ENCODE measurements around the gene STEAP3.

STEAP3 gene

GRCh38 chr2:119291588-119292167 is 68.0 kb downstream of the STEAP3 start:
- H3K4me2 ChIP-seq (ENCODE audit: low read length), result peak overlapping the region; percentile 36
- H3K27ac ChIP-seq, result peak overlapping the region; percentile 94
- H2AFZ ChIP-seq, result peak overlapping the region; percentile 74
- peak overlapping the region; percentile 23 for H3K4me3 ChIP-seq (ENCODE audit: low read depth, low read length)
- no peaks in the 10 kb centered on the region for H3K79me2 ChIP-seq
- peaks cover 47% of the 10 kb centered on the region for H3K4me1 ChIP-seq
- no peaks in the 10 kb centered on the region for H3K9me3 ChIP-seq (ENCODE audit: control insufficient read depth, low read length)
- no peaks in the 10 kb centered on the region for H3K36me3 ChIP-seq (ENCODE audit: control insufficient read depth, insufficient read depth, low read length)
- TF ChIP-seq CTCF (IDR thresholded peaks at IDR 0.05), result no peak
- no peak overlapping the region for H3K9ac ChIP-seq
- H3K27me3 ChIP-seq (ENCODE audit: control insufficient read depth, insufficient read depth, low read length), result no peaks in the 10 kb centered on the region

- no peaks in the 10 kb centered on the region for H3K79me2 ChIP-seq
- H2AFZ ChIP-seq, result peak overlapping the region; percentile 74
- peak; percentile 70 for TF ChIP-seq CTCF (IDR thresholded peaks at IDR 0.05)
- no peak overlapping the region for H3K9ac ChIP-seq
- H3K27ac ChIP-seq, result peak overlapping the region; percentile 94
- H3K4me3 ChIP-seq (ENCODE audit: low read depth, low read length), result peak overlapping the region; percentile 23
- peak overlapping the region; percentile 36 for H3K4me2 ChIP-seq (ENCODE audit: low read length)
- H3K36me3 ChIP-seq (ENCODE audit: control insufficient read depth, insufficient read depth, low read length), result no peaks in the 10 kb centered on the region
- H3K4me1 ChIP-seq, result peaks cover 48% of the 10 kb centered on the region
- H3K27me3 ChIP-seq (ENCODE audit: control insufficient read depth, insufficient read depth, low read length), result no peaks in the 10 kb centered on the region
- no peaks in the 10 kb centered on the region for H3K9me3 ChIP-seq (ENCODE audit: control insufficient read depth, low read length)
Observed at GRCh38 chr2:119292226-119292625, 68.6 kb downstream of the STEAP3 start.

DNA sequence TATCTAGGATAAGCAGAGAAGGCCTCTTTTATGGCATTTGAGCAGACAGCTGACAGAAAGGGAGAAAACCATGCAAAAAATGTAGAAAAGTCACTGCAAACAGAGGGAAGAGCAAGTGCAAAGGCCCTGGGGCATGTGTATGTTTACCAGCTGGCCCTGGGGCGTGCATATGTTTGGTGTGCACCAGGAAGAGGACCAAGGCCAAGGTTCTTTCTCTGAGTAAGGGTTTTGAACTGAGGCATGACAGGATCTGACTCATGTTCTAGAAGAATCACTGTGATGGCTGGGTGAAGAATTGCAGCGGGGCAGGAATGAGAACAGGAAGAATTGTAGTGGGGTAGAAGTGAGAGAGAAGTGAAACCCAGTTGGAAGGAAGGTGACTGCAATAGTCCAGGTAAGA is 69.6 kb downstream of the STEAP3 start:
- no peaks in the 10 kb centered on the region for H3K27me3 ChIP-seq (ENCODE audit: control insufficient read depth, insufficient read depth, low read length)
- H3K36me3 ChIP-seq (ENCODE audit: control insufficient read depth, insufficient read depth, low read length), result no peaks in the 10 kb centered on the region
- H2AFZ ChIP-seq, result no peak overlapping the region
- peak overlapping the region; percentile 94 for H3K27ac ChIP-seq
- peak overlapping the region; percentile 54 for H3K4me2 ChIP-seq (ENCODE audit: low read length)
- H3K9ac ChIP-seq, result no peak overlapping the region
- no peaks in the 10 kb centered on the region for H3K79me2 ChIP-seq
- peak overlapping the region; percentile 31 for H3K4me3 ChIP-seq (ENCODE audit: low read depth, low read length)
- no peaks in the 10 kb centered on the region for H3K9me3 ChIP-seq (ENCODE audit: control insufficient read depth, low read length)
- TF ChIP-seq CTCF (IDR thresholded peaks at IDR 0.05), result no peak
- peaks cover 58% of the 10 kb centered on the region for H3K4me1 ChIP-seq

GRCh38 chr2:119293900-119294299 is 70.3 kb downstream of the STEAP3 start:
- no peaks in the 10 kb centered on the region for H3K36me3 ChIP-seq (ENCODE audit: control insufficient read depth, insufficient read depth, low read length)
- no peak for TF ChIP-seq CTCF (IDR thresholded peaks at IDR 0.05)
- no peaks in the 10 kb centered on the region for H3K79me2 ChIP-seq
- no peaks in the 10 kb centered on the region for H3K27me3 ChIP-seq (ENCODE audit: control insufficient read depth, insufficient read depth, low read length)
- peak overlapping the region; percentile 94 for H3K27ac ChIP-seq
- no peaks in the 10 kb centered on the region for H3K9me3 ChIP-seq (ENCODE audit: control insufficient read depth, low read length)
- peak overlapping the region; percentile 31 for H3K4me3 ChIP-seq (ENCODE audit: low read depth, low read length)
- peak overlapping the region; percentile 54 for H3K4me2 ChIP-seq (ENCODE audit: low read length)
- H3K9ac ChIP-seq, result no peak overlapping the region
- H3K4me1 ChIP-seq, result peaks cover 64% of the 10 kb centered on the region
- peak overlapping the region; percentile 28 for H2AFZ ChIP-seq

GRCh38 chr2:119294671-119295070 is 71.0 kb downstream of the STEAP3 start:
- no peak for TF ChIP-seq CTCF (IDR thresholded peaks at IDR 0.05)
- no peak overlapping the region for H3K9ac ChIP-seq
- peak overlapping the region; percentile 20 for H3K4me2 ChIP-seq (ENCODE audit: low read length)
- H2AFZ ChIP-seq, result peak overlapping the region; percentile 28
- H3K27ac ChIP-seq, result peak overlapping the region; percentile 94
- no peaks in the 10 kb centered on the region for H3K9me3 ChIP-seq (ENCODE audit: control insufficient read depth, low read length)
- H3K4me3 ChIP-seq (ENCODE audit: low read depth, low read length), result peak overlapping the region; percentile 31
- H3K79me2 ChIP-seq, result no peaks in the 10 kb centered on the region
- H3K4me1 ChIP-seq, result peaks cover 66% of the 10 kb centered on the region
- H3K27me3 ChIP-seq (ENCODE audit: control insufficient read depth, insufficient read depth, low read length), result no peaks in the 10 kb centered on the region
- no peaks in the 10 kb centered on the region for H3K36me3 ChIP-seq (ENCODE audit: control insufficient read depth, insufficient read depth, low read length)
